Loucy (cell line): Measurements from ENCODE around the gene KCNT2.
"Not testable (repeated sequence)": the region's sequence is repeated elsewhere in the genome, so short reads cannot be mapped to it uniquely, and the experiment has no call there.

Experiments used
- H2AFZ ChIP-seq: fragments of 200-600 bp; sonication (generic); 2 replicates; pipeline ENCODE4 v1.6.0; 2016; ENCODE audit warnings: antibody characterized with exemption, mild to moderate bottlenecking, low read length, moderate library complexity
- H3F3A ChIP-seq: fragments of 200-600 bp; 2 replicates; pipeline ENCODE4 v1.6.0; 2016; ENCODE audit warnings: antibody characterized with exemption, low read depth, mild to moderate bottlenecking
- H3K27me3 ChIP-seq: fragments of 200-600 bp; sonication (generic); 2 replicates; pipeline ENCODE4 v1.6.1; 2014; ENCODE audit warnings: low read length, mild to moderate bottlenecking; ENCODE audit not compliant: insufficient read depth, poor library complexity, severe bottlenecking
- H3K36me3 ChIP-seq: fragments of 200-600 bp; sonication (generic); 2 replicates; pipeline ENCODE4 v1.6.1; 2016; ENCODE audit warnings: low read length; ENCODE audit not compliant: insufficient read depth
- H3K4me1 ChIP-seq: fragments of 200-600 bp; sonication (generic); 2 replicates; pipeline ENCODE4 v1.5.1; 2014; ENCODE audit warnings: low read length, mild to moderate bottlenecking; ENCODE audit not compliant: insufficient read depth, poor library complexity, severe bottlenecking
- H3K4me2 ChIP-seq: fragments of 200-600 bp; sonication (generic); 2 replicates; pipeline ENCODE4 v1.6.0; 2014; ENCODE audit warnings: antibody characterized with exemption, low read length, low read depth, mild to moderate bottlenecking; ENCODE audit not compliant: poor library complexity, severe bottlenecking
- H3K4me3 ChIP-seq: fragments of 200-600 bp; sonication (generic); 2 replicates; pipeline ENCODE4 v1.5.1; 2014; ENCODE audit warnings: low read length, mild to moderate bottlenecking, mixed read lengths; ENCODE audit not compliant: poor library complexity, severe bottlenecking
- H3K79me2 ChIP-seq: fragments of 200-600 bp; sonication (generic); 2 replicates; pipeline ENCODE4 v1.6.1; 2014; ENCODE audit warnings: low read length; ENCODE audit not compliant: insufficient read depth
- H3K9ac ChIP-seq: fragments of 200-600 bp; sonication (generic); 2 replicates; pipeline ENCODE4 v1.6.0; 2014; ENCODE audit warnings: mild to moderate bottlenecking, low read depth, low read length, moderate library complexity; ENCODE audit not compliant: poor library complexity, severe bottlenecking
- H3K9me2 ChIP-seq: fragments of 200-600 bp; sonication (generic); replicated peaks from 2 replicates; pipeline ENCODE4 v1.6.1; 2016; ENCODE audit warnings: low read depth, low read length, mixed read lengths
- H3K9me3 ChIP-seq: fragments of 200-600 bp; sonication (generic); 2 replicates; pipeline ENCODE4 v1.6.1; 2014; ENCODE audit warnings: mild to moderate bottlenecking, antibody characterized with exemption, low read length, low read depth; ENCODE audit not compliant: insufficient read depth
- H4K20me1 ChIP-seq: fragments of 200-600 bp; sonication (generic); 2 replicates; pipeline ENCODE4 v1.6.0; 2014; ENCODE audit warnings: antibody characterized with exemption, low read length, mild to moderate bottlenecking; ENCODE audit not compliant: insufficient read depth, poor library complexity, severe bottlenecking
- EZH2phosphoT487 ChIP-seq: fragments of 200-600 bp; IDR thresholded peaks from 2 replicates; pipeline ENCODE4 v1.6.1; 2018; ENCODE audit warnings: antibody characterized with exemption, mild to moderate bottlenecking, moderate library complexity, borderline replicate concordance
- TF ChIP-seq, protein P1 (sequence below): fragments of 200-600 bp; sonication (generic); conservative IDR thresholded peaks from 2 replicates; pipeline ENCODE4 v1.5.1; 2014; ENCODE audit warnings: mild to moderate bottlenecking, antibody characterized with exemption, low read length

The KCNT2 gene

DNA sequence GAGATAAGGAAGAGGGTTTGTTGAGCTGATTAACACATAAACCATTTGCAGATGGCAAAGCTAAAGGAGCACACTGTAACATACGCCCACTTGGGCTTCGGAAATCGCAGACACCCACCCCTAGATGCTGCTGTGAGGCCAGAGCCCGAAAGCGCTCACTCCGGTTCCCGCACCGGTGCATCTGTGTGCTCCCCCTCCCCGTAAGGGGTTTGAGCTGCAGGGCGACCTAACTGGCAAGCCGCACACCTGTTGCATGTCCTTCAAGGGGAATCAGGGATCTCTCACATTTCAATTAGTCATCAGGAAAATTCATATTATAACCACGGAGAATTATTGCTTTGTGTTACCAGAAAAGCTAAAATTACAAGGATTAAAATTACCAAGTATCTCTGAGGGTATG is 42.2 kb upstream of the KCNT2 start:
- Histone ChIP-seq H3K4me3 (no peak overlapping the region), H4K20me1 (no peaks in the 10 kb centered on the region), H3K36me3 (no peaks in the 10 kb centered on the region), H3K9ac (no peak overlapping the region), H3K4me1 (peaks cover 7% of the 10 kb centered on the region), H3K9me3 (no peaks in the 10 kb centered on the region), H3K79me2 (no peaks in the 10 kb centered on the region), H3F3A (no peaks in the 10 kb centered on the region), H3K27me3 (no peaks in the 10 kb centered on the region), H3K4me2 (no peak overlapping the region), H3K9me2 (no peaks in the 10 kb centered on the region), H2AFZ (no peak overlapping the region)
- TF ChIP-seq, protein P1, sequence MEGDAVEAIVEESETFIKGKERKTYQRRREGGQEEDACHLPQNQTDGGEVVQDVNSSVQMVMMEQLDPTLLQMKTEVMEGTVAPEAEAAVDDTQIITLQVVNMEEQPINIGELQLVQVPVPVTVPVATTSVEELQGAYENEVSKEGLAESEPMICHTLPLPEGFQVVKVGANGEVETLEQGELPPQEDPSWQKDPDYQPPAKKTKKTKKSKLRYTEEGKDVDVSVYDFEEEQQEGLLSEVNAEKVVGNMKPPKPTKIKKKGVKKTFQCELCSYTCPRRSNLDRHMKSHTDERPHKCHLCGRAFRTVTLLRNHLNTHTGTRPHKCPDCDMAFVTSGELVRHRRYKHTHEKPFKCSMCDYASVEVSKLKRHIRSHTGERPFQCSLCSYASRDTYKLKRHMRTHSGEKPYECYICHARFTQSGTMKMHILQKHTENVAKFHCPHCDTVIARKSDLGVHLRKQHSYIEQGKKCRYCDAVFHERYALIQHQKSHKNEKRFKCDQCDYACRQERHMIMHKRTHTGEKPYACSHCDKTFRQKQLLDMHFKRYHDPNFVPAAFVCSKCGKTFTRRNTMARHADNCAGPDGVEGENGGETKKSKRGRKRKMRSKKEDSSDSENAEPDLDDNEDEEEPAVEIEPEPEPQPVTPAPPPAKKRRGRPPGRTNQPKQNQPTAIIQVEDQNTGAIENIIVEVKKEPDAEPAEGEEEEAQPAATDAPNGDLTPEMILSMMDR = no peak
- no peak for TF ChIP-seq EZH2phosphoT487

GRCh38 chr1:196649990-196650389 is 41.8 kb upstream of the KCNT2 start:
- Histone ChIP-seq H3K9me2 (no peaks in the 10 kb centered on the region), H3K9ac (no peak overlapping the region), H3K36me3 (no peaks in the 10 kb centered on the region), H2AFZ (no peak overlapping the region), H3K4me1 (peaks cover 7% of the 10 kb centered on the region), H3K4me3 (no peak overlapping the region), H3K79me2 (no peaks in the 10 kb centered on the region), H4K20me1 (no peaks in the 10 kb centered on the region), H3K9me3 (no peaks in the 10 kb centered on the region), H3K4me2 (no peak overlapping the region), H3F3A (no peaks in the 10 kb centered on the region), H3K27me3 (no peaks in the 10 kb centered on the region)
- TF ChIP-seq, protein P1 = no peak
- TF ChIP-seq EZH2phosphoT487 = no peak

- Histone ChIP-seq H2AFZ (no peak overlapping the region), H3F3A (no peaks in the 10 kb centered on the region), H3K4me3 (no peak overlapping the region), H4K20me1 (no peaks in the 10 kb centered on the region), H3K9me2 (no peaks in the 10 kb centered on the region), H3K79me2 (no peaks in the 10 kb centered on the region), H3K9ac (no peak overlapping the region), H3K9me3 (no peaks in the 10 kb centered on the region), H3K27me3 (no peaks in the 10 kb centered on the region), H3K4me2 (no peak overlapping the region), H3K36me3 (no peaks in the 10 kb centered on the region), H3K4me1 (no peaks in the 10 kb centered on the region)
- no peak for TF ChIP-seq EZH2phosphoT487
- TF ChIP-seq, protein P1 = no peak
Measured at GRCh38 chr1:196640976-196641375, 32.7 kb upstream of the KCNT2 start.

DNA sequence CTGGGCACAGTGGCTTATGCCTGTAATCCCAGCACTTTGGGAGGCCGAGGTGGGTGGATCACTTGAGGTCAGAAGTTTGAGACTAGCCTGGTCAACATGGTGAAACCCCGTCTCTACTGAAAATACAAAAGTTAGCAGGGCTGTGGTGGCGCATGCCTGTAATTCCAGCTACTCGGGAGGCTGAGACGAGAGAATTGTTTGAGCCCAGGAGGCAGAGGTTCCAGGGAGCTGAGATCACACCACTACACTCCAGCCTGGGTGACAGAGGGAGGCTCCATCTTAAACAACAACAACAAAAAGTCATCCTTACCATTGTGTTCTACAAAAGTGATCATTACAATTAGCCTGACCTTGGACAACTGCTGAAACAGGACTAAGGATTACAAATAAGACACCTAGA is 31.1 kb upstream of the KCNT2 start:
- not testable (repeated sequence) for H3K79me2 ChIP-seq, H2AFZ ChIP-seq, H3K9ac ChIP-seq, H3K4me2 ChIP-seq, H3K4me1 ChIP-seq, H3K9me3 ChIP-seq, H3K9me2 ChIP-seq, H3F3A ChIP-seq, H4K20me1 ChIP-seq, H3K27me3 ChIP-seq, H3K4me3 ChIP-seq, H3K36me3 ChIP-seq
